Measurements from ENCODE around the gene HOXA3.

Gene HOXA3

GRCh38 chr7:27151931-27152815, at the start of gene HOXA3:
HOXA3 (minus strand) TSS chr7:27152583; CDS start chr7:27110640, 41,943 bp downstream.
- Mint-ChIP-seq H3K9me3 (ENCODE audit: low read depth) (no peaks in the 10 kb centered on the region), H3K4me1 (ENCODE audit: low read depth) (peaks cover 50% of the 10 kb centered on the region), H3K27me3 (peaks cover 64% of the 10 kb centered on the region), H3K27ac (peak within 1 kb of the TSS; percentile 2), H3K4me3 (peak within 1 kb of the TSS; percentile 76), H3K36me3 (peaks cover 3% of the 10 kb centered on the region)

- H3K36me3 Mint-ChIP-seq = no peaks in the 10 kb centered on the region
- H3K27me3 Mint-ChIP-seq = peaks cover 61% of the 10 kb centered on the region
- H3K27ac Mint-ChIP-seq = no peak overlapping the region
- H3K4me1 Mint-ChIP-seq (ENCODE audit: low read depth) = peaks cover 44% of the 10 kb centered on the region
- peak overlapping the region; percentile 81 for H3K4me3 Mint-ChIP-seq
- H3K9me3 Mint-ChIP-seq (ENCODE audit: low read depth) = no peaks in the 10 kb centered on the region
Observed at GRCh38 chr7:27201580-27202017, 49.2 kb upstream of the HOXA3 start.

GRCh38 chr7:27200761-27201579, 48.6 kb upstream of the HOXA3 start:
- Mint-ChIP-seq H3K4me1 (ENCODE audit: low read depth) (peaks cover 46% of the 10 kb centered on the region), H3K9me3 (ENCODE audit: low read depth) (no peaks in the 10 kb centered on the region), H3K27ac (no peak overlapping the region), H3K27me3 (peaks cover 61% of the 10 kb centered on the region), H3K36me3 (no peaks in the 10 kb centered on the region), H3K4me3 (peak overlapping the region; percentile 81)

- Mint-ChIP-seq H3K4me3 (peak within 1 kb of the TSS; percentile 85), H3K27ac (no peak within 1 kb of the TSS), H3K27me3 (peaks cover 61% of the 10 kb centered on the region), H3K36me3 (no peaks in the 10 kb centered on the region), H3K9me3 (ENCODE audit: low read depth) (no peaks in the 10 kb centered on the region), H3K4me1 (ENCODE audit: low read depth) (peaks cover 40% of the 10 kb centered on the region)
Observed at GRCh38 chr7:27199849-27200760, 47.7 kb upstream of the HOXA3 start, which contains the start of gene HOXA13. HOXA13 (minus strand) TSS chr7:27200091; CDS start chr7:27200077, 14 bp downstream.

DNA sequence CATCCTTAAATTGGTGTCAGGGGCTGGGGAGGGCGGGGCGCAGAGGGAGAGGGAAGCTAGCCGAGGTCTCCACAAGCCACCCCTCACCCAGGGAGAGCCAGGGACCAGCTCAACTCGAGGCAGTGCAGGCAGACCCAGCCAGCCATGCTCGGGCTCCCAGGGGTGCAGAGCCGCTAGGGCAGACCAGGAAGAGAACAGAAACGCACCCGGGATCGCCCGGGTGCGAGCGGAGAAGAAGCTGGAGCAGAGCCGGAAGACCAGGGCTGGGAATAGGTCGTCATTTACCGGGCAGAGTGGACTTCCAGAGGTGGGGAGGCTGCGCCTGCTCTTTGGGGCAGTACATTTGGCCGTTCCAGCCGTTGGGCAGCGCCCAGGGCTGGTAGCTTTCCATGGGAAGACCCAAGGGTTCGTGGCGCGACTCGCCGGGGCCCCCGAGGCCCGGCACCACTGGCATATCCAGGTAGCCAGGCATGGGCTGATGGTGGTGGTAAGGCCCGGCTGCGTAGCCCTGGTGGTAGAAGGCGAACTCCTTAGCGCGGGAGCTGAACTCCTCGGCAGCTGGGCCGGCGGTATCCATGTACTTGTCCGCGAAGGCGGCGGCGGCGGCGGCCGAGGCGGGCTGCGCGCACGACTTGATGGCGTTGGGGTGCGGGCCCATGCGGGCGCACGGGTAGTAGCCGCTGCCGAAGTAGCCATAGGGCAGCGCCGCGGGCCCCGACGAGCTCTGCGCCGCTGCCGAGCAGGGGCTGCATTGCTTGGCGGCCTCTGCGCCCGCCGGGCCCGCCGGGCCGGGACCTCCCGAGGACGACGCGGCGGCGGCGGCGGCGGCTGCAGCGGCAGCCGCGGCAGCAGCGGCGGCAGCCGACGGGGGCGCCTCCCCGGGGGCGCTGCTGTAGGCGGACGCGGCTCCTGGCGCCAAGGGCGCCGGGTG, 46.8 kb upstream of the HOXA3 start:
- Mint-ChIP-seq H3K4me1 (ENCODE audit: low read depth) (peaks cover 35% of the 10 kb centered on the region), H3K4me3 (peak overlapping the region; percentile 74), H3K27ac (no peak overlapping the region), H3K27me3 (peaks cover 63% of the 10 kb centered on the region), H3K9me3 (ENCODE audit: low read depth) (no peaks in the 10 kb centered on the region), H3K36me3 (no peaks in the 10 kb centered on the region)

DNA sequence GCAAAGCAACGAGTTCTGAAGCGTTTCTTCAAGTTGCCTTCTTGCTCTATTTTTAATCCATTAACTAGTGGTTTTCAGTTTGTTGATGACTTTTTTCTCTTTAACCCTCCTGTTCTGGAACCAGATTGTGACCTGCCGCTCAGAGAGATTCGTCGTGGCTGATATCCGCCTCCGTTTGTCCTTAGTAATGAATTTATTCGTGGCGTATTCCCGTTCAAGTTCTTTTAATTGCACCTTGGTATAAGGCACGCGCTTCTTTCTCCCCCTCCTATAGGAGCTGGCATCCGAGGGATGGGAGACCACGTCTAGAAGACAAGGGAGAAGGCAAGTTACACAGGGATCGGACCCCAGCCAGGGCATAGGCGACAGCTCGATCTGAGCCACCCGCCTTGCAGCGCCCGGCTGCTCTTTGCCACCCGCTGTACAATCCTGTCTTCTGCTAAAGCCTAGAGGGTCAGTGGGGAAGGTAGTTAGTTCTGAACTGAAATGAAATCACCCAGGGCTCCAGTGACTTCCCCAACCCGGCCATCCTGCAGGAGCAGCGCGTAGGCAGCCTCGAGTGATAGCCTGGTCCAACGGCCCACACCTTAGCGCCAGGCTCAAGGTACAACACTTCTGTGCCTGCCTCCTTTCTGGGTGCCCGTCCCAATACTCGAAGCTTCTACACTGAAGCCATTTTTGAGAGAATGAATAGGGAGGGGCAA, 45.9 kb upstream of the HOXA3 start:
- H3K4me1 Mint-ChIP-seq (ENCODE audit: low read depth) = peaks cover 37% of the 10 kb centered on the region
- no peak overlapping the region for H3K27ac Mint-ChIP-seq
- peaks cover 62% of the 10 kb centered on the region for H3K27me3 Mint-ChIP-seq
- H3K4me3 Mint-ChIP-seq = peak overlapping the region; percentile 53
- no peaks in the 10 kb centered on the region for H3K36me3 Mint-ChIP-seq
- no peaks in the 10 kb centered on the region for H3K9me3 Mint-ChIP-seq (ENCODE audit: low read depth)

DNA sequence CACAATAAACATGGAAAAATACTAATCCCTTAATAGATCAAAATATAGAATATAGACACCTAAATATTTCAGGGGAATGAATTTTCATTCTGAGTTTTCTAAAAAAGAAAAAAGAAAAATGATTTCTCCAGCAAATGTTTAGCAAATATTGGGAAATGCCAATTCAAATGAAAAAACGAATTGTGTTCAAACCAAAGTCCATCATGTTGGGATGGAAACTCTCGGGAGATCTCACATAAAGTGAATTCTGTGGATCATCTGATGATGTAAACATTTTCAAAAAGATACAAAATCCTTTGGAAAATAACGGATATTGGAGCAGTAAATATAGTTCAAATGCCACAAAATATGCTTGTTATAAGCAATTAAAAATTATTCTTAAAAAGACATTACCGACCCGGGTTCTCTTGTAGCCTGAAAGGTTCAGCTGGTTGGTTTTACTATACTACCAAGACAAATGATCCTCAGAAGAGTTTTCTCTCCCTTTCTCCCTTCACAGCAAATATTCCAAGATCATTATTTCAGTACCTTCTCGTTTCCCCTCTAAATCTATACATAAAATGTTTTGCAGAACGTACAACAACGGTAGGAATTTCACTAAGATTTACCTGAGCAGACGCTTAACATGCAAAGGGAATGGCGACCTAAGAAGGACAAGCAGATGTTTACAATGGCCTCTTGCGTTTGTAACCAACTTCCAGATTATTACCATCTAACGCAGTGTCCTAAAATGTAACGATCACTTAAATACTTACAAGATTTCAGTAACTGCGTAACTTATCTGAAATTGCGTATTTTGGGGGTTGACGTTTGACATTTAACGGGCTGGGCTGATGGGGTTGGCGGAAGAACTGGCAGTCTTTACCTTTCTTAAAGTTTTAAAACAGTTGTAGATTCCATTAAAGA, 45.0 kb upstream of the HOXA3 start:
- Mint-ChIP-seq H3K27me3 (peaks cover 57% of the 10 kb centered on the region), H3K27ac (no peak overlapping the region), H3K36me3 (no peaks in the 10 kb centered on the region), H3K9me3 (ENCODE audit: low read depth) (no peaks in the 10 kb centered on the region), H3K4me1 (ENCODE audit: low read depth) (peaks cover 37% of the 10 kb centered on the region), H3K4me3 (no peak overlapping the region)

- H3K27me3 Mint-ChIP-seq = peaks cover 54% of the 10 kb centered on the region
- no peak overlapping the region for H3K4me3 Mint-ChIP-seq
- H3K4me1 Mint-ChIP-seq (ENCODE audit: low read depth) = peaks cover 32% of the 10 kb centered on the region
- no peaks in the 10 kb centered on the region for H3K36me3 Mint-ChIP-seq
- no peak overlapping the region for H3K27ac Mint-ChIP-seq
- no peaks in the 10 kb centered on the region for H3K9me3 Mint-ChIP-seq (ENCODE audit: low read depth)
Observed at GRCh38 chr7:27196287-27196767, 43.9 kb upstream of the HOXA3 start.

DNA sequence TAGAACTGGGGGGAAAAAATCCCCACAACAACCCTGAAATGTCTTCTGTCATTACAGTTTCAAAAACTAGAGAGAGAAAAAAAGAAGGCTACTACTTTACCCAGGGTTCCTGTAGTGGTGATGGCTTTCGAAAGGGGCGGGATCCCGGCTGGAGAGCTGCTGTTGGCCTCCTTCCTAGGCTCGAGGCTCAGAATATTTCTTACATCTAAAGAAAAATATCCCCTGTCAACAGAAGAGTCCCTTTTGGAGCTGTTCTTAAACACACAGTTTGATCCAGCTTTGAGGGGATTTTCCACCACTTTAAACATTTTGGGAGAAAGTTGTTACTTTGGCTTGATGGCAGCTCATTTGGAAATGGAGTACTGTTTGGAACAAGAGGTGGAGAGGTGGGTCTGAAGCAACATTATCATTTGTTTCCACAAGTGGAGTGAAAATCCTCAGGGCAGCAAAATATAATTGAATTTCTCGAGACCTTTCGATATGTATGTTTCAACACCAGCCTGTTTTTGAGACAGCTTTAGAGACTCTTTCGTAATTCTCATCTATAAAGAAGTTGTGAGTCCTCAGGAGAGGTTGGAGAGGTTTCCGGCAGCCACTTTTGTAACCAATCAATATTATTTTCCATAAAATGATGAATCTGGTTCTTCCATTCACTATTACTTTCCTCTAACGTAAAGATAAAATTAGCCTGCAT, 42.5 kb upstream of the HOXA3 start:
- Mint-ChIP-seq H3K9me3 (ENCODE audit: low read depth) (no peaks in the 10 kb centered on the region), H3K4me3 (no peak overlapping the region), H3K27ac (no peak overlapping the region), H3K27me3 (peaks cover 57% of the 10 kb centered on the region), H3K4me1 (ENCODE audit: low read depth) (peaks cover 24% of the 10 kb centered on the region), H3K36me3 (no peaks in the 10 kb centered on the region)

DNA sequence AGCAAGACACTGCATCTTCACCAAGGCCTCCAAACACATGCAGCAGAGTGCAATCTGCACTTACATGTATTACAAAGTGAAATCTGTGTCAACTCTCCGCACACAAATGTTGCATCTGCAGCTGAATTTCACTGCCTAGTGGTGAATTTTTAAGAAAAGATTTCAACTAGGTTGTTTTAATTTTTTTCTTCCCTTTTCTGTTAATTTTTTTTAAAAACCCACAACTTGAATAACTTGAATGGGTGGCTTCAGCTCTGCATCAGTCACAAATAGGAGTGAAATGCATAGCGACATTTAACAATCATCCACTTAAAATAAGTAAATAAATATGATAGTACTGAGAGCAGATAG, 41.6 kb upstream of the HOXA3 start:
- Mint-ChIP-seq H3K27ac (no peak overlapping the region), H3K4me3 (peak overlapping the region; percentile 51), H3K27me3 (peaks cover 60% of the 10 kb centered on the region), H3K4me1 (ENCODE audit: low read depth) (peaks cover 30% of the 10 kb centered on the region), H3K9me3 (ENCODE audit: low read depth) (no peaks in the 10 kb centered on the region), H3K36me3 (no peaks in the 10 kb centered on the region)

DNA sequence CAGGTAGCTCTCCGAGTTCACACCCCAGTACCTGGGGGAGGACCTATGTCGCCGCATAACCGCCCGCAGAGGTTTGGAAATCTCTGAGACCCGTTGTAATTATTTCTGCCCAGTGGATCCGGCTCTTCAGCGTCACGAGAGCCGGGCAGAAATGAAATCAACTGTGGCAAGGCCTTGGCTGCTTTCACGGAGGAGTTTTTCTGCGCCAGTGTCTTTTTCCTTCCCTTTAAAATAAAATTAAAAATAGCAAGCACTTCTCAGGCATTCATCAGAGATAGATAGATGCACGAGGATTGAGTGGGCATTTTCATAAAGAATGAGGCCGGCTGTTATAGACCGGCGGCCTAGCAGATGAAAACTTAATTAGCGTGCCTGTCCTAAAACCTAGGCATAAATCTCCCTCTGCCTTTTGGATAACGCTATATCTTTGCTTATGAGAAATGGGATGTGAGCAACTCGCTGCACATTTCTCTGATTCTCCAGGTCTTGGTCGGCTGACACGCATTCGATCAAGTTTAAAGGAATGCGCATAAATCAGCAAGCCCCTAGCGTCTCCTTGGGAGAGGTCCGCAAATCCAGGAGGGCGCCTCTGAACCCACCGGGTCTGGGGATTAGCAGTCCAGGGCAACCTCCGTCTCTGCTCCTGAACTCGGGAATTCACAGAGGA, 41.1 kb upstream of the HOXA3 start:
- no peaks in the 10 kb centered on the region for H3K36me3 Mint-ChIP-seq
- H3K27me3 Mint-ChIP-seq = peaks cover 62% of the 10 kb centered on the region
- no peaks in the 10 kb centered on the region for H3K9me3 Mint-ChIP-seq (ENCODE audit: low read depth)
- H3K4me3 Mint-ChIP-seq = peak overlapping the region; percentile 51
- H3K4me1 Mint-ChIP-seq (ENCODE audit: low read depth) = peaks cover 33% of the 10 kb centered on the region
- no peak overlapping the region for H3K27ac Mint-ChIP-seq

All from activated naive CD8-positive, alpha-beta T cell (primary cell).